GM12874 (cell line): Measurements from ENCODE around the gene LHFPL6.

Experiments used
- TF ChIP-seq, protein P1 (sequence below): IDR thresholded peaks from 2 replicates; pipeline ENCODE4 v1.5.1; 2011; ENCODE audit warnings: low read depth, mild to moderate bottlenecking, control low read depth, low read length, moderate library complexity; ENCODE audit not compliant: insufficient read depth

Gene LHFPL6

DNA sequence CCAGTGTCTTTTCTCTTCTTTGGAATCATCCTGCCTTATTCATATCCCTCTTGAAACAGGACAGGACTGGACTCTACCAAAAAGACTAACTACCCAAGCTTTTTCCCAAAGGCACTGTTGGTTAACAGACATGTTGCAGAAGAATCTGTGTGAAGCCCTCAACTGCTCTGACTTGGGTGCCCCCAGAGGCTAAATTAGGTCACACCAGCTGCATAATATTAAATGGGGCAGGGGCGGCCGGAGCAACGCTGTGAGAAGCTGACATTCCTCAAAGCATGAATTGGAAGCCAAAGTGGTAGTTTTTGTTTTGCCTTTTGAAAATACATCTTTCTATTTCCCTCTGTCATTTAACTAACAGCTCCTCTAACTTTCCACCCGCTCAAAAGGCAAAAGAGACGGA lies 185.9 kb downstream of the LHFPL6 start:
- TF ChIP-seq, protein P1, sequence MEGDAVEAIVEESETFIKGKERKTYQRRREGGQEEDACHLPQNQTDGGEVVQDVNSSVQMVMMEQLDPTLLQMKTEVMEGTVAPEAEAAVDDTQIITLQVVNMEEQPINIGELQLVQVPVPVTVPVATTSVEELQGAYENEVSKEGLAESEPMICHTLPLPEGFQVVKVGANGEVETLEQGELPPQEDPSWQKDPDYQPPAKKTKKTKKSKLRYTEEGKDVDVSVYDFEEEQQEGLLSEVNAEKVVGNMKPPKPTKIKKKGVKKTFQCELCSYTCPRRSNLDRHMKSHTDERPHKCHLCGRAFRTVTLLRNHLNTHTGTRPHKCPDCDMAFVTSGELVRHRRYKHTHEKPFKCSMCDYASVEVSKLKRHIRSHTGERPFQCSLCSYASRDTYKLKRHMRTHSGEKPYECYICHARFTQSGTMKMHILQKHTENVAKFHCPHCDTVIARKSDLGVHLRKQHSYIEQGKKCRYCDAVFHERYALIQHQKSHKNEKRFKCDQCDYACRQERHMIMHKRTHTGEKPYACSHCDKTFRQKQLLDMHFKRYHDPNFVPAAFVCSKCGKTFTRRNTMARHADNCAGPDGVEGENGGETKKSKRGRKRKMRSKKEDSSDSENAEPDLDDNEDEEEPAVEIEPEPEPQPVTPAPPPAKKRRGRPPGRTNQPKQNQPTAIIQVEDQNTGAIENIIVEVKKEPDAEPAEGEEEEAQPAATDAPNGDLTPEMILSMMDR, result 0 out of 2 replicates have a peak, but pooled peaks have one; percentile 16

DNA sequence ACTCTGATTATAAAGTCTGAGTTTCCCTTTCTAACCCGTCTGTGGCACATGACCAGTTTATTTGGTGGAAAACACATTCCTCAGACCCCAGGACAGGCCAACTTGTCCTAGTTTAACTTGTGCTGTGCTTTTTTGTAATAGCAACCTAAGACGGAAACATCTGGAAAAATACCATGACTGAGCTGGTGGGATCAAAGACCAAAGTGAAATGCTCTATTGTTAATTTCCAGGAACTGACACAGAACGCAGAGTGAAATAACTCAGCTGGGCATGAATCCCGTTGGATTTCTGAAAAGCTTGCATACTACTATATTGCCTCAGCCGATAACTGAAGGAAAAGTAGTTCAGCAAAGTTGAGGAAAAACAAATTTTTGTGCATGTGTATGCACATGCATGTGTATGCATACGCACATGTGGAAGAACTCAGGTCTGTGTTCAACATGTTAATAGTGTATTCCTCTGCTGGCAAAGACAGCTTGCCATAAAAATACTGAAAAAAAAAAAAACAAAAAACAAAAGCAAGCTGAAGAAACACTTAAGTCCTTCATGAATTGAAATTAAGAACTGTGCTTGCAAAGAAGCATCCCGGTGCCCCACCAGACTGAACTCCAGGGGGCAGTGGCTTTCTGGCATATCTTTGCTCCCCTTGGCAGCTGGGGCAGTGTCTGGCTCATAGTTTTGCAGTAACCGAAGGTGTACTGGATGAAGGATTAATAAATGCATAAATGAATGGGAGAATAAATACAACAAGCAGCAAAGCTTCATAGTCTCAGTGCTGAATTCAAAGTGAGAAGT lies 187.8 kb downstream of the LHFPL6 start:
- TF ChIP-seq, protein P1, result peak; percentile 31; the same call in 1 of the 2 replicates

DNA sequence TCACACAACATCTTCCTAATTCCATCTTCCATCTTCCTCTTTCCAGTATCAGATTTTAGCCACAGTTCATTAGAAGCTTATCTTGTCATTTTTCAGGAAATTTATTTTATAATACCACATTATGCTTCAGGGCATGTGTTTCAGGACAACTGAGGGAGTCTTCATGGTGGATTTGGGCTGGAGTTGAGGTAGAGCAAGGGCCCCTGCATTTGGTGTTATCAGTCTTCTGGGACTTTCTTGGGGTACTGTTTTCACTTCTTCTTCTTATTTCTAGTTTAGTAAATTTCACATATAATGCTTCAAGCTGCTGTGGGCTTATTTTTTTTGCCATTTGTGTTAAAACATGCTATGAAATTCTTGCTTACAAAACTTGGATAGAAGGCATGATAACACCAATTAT lies 188.7 kb downstream of the LHFPL6 start:
- TF ChIP-seq, protein P1, result no peak

DNA sequence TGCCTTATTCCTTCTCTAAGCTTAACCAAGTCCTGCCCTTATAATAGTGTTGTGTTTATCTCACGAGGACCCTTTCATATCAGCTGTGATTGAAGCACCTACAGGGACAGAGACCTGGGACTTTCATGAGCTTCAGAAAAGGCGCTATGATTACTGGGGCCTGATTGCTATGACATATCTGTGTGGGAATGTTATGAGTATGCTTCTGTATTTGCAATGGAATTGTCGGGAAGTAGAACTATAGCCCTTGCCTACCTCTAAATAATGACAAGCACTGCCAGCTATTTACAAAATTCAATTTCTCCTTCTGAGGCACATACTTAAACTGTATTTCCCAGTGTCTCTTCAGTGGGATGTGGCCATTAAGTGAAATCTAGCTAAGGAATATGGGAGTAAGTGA lies 191.5 kb downstream of the LHFPL6 start:
- TF ChIP-seq, protein P1, result no peak

DNA sequence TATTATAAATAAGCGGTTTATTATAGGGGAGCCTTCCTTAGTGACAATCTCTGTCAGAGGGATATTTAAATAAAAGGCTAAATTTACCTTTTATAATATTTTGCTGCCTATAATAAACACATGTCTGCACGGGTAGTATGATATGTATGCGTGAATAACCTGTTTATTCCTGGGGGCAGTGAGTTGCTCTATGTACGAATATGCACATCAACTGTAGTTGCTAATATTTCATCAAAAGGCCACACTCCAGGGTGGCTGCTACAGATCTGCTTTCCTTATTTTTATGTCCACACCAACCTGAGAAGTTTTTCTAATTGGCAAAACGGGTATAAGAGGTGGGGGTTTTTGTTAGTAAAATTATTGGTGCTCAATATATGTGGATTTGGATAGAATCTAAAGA lies 192.0 kb downstream of the LHFPL6 start:
- TF ChIP-seq, protein P1, result no peak

DNA sequence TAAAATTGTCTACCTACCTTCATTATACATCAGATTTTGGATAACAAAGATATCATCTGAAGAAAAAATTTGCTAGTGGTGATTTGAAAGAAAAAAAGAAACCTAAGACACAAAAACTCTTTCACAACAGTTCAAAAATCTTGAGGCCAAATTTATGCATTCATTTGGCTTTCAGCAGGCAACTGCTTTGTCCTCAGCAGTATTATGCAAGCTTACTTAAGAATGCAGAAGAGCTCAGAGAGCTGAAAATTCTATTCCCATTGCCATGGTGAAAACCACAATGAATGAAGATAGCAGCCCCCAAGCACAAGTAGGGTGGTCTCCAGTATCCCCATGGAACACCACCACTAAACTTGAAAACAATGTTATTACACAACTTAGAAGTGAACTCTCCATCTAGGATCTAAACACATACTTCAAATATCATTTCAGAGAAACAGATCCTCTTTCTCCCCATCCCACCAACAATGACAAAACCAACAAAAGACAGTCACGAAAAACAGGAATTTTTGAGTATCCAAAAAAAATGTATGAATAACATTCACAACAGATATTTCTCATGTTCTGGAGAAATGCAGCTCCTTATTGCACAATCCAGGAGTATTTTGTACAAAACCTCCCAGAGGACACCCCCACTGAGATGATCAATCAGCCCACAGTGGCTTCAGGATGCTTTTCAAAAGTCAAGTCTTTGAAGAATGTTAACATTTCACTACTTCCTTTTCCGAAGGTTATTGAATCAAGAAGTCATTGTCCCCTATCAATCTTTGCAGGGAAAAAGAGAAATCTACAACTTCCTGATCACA lies 192.7 kb downstream of the LHFPL6 start:
- TF ChIP-seq, protein P1, result no peak

DNA sequence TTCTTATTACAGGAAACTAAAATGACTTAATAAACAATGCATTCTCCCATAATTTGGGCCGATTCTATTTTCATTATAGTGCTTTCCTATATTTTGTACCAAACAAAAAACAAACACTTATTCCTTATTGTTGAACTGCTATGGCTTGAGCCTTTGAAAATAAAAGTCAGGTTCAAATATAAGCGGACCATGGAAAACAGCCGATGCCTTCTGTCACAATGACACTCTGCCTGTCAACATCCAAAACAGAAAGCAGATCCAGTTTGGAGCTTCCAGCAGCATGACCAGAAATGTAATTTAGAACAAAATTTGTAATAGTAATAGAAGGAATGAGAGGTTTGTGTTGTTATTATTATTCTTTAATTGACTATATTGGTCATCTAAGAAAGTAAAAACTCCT lies 194.5 kb downstream of the LHFPL6 start:
- TF ChIP-seq, protein P1, result no peak
